Endothelial cell of coronary artery (primary cell): ENCODE measurements around the gene DNAJC18. TPM values are rescaled to one million over a fixed set of nuclear protein-coding genes. Genes with fewer than 3 reads are reported as not detected.

ENCODE experiments used
- total RNA-seq: library from RNA; depleted of rRNA; stranded (reverse); fragments of >200 nt; gene quantifications from 2 replicates; pipeline ENCODE4 v1.2.3, GENCODE V29; 2014

The DNAJC18 gene
- 5.3 and 9.4 TPM in 2 replicates for total RNA-seq

DNA sequence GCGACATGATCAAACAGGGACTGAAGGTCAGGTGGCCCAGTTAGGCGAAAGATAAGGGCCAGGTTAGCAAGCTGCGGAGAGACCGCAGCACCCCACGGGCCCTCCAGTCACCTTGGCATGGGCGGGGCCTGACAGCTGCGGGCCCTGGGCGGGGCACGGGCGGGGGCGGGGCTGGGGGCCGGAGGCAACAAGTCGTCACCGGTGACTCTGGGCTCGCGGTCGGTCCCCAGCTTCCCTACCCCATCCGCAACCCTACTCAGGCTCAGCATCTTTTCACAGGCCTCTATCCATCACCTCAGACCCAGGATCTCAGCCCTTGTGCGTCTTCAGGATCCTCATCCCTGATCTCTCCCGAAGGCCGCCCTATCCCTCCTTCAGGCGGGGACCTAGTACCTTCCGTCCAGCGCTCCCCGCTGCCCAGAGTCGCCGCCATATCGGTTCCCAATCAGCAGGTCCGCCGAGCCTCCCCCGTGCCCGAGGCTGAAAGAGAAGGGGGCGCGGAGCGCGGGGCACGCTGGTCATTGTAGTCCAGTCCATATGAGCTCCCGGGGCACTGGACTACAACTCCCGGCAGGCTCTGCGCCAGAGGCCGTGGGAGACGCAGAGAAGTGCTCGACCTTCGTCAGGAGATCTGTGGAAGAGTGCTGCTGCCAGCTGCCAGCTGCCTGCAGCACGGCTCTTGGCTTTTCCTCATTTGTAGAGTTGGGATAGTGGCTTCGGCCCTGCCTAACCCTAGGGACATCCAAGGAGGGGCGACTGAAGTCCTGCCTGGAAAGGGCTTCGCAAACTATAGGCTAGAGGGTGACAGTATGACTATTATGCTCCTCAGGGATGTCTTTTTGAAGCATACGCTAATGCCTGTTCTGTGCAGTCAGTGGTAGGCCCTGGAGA lies at the start of gene DNAJC18:
DNAJC18 (minus strand) TSS at position 513 of the 891 bp plus-strand sequence; CDS start at position 433, 80 bp downstream.

GRCh38 chr5:139482050-139482889 lies 42.9 kb upstream of the DNAJC18 start, which contains the start of gene STING1:
STING1 (minus strand) TSS chr5:139482758; CDS start chr5:139481704, 1,054 bp downstream.

DNA sequence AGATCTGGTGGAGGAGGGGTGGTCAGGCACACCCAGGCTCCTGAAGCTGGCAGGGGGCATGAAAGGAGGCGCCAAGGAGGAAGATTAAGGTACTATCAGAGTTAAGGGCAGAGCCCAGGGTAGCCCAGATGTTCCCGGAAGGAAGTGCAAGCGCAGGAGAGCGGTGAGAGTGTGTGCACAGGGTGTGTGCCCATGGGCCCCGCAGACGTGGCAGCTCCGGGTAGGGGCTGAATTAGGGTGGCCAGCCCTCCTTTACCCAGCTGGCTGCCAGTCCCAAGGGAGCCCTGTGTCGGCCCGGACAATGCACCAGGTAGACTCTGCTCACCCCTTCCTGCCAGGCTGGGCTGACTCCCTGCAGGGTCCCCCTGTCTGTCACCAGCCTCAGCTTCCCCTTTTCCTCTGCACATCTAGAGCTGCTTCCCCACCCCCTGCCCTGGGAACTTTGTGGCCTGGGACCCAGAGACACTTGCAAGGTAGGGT lies 31.5 kb upstream of the DNAJC18 start, which contains the start of gene SMIM33:
SMIM33 (plus strand) TSS at position 184 of the 480 bp plus-strand sequence; CDS start at position 302, 118 bp downstream.

GRCh38 chr5:139462586-139463276 lies 23.4 kb upstream of the DNAJC18 start, which contains the start of gene ECSCR:
ECSCR (minus strand) TSS chr5:139462743; CDS start chr5:139462670, 73 bp downstream.

GRCh38 chr5:139403787-139404483 lies 35.4 kb downstream of the DNAJC18 start, which contains the start of gene SPATA24:
SPATA24 (minus strand) TSS chr5:139404089; CDS start chr5:139404060, 29 bp downstream.

GRCh38 chr5:139394654-139395566 lies 44.4 kb downstream of the DNAJC18 start, which contains the start of gene PROB1:
PROB1 (minus strand) TSS chr5:139395104; CDS start chr5:139395081, 23 bp downstream.

GRCh38 chr5:139389701-139390638 lies 49.4 kb downstream of the DNAJC18 start, which contains the start of gene MZB1:
MZB1 (minus strand) TSS chr5:139389913; CDS start chr5:139389856, 57 bp downstream.

DNA sequence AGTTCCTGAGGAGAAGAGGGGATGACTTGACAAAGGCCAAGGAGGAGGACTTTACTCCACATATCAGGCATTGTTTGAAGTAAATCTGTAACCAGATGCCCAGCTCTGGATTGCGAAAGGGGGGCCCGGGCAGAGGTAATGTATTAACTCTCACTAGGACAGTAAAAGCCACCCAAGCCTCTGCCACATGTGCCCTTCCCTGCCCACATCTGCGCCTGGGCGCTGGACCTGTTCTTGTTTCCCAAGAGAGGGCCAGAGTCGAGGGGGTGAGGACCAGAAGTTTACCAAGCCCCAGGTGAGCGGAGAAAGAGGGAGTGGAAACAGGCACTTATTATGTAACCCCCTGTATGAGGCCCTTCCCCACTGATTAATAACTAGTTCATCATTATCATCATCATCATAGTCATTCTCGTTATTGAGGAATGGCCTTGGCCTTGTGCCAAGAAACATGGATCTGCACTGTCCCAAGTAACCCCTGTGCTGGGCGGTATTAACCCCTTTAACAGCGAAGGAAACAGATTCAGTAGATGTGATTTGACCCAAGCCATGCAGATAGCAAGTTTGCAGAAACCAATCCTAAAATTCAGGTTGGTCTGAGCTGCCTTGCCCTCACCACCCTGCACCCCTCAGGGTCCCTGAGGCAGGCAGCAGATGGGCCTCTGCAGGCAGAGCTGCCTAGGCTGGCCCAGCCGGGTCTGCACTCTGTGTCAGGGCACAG lies 55.9 kb downstream of the DNAJC18 start, which contains the start of gene SLC23A1:
SLC23A1 (minus strand) TSS at position 23 of the 718 bp plus-strand sequence. CDS start 44 bp downstream, outside the sequence.

Other genes with a start within 250 kb of the DNAJC18 start
- gene SIL1, start 241.2 kb downstream of the DNAJC18 start, total RNA-seq = 53.6 and 71.0 TPM in 2 replicates
- 227 and 246 TPM in 2 replicates for gene MATR3, start 145.8 kb downstream of the DNAJC18 start, total RNA-seq
- 67.0 and 70.0 TPM in 2 replicates for gene PAIP2, start 97.7 kb downstream of the DNAJC18 start, total RNA-seq
- not detected in 2 replicates for gene SLC23A1, start 56.2 kb downstream of the DNAJC18 start, total RNA-seq
- gene MZB1, start 49.6 kb downstream of the DNAJC18 start, total RNA-seq = 0.09 and 0.19 TPM in 2 replicates
- gene PROB1, start 44.4 kb downstream of the DNAJC18 start, total RNA-seq = 0.72 and 1.2 TPM in 2 replicates
- 9.5 and 9.9 TPM in 2 replicates for gene SPATA24, start 35.4 kb downstream of the DNAJC18 start, total RNA-seq
- gene ECSCR, start 23.2 kb upstream of the DNAJC18 start, total RNA-seq = 217 and 377 TPM in 2 replicates
- gene SMIM33, start 31.5 kb upstream of the DNAJC18 start, total RNA-seq = not detected in 2 replicates
- gene STING1, start 43.2 kb upstream of the DNAJC18 start, total RNA-seq = 33.0 and 47.0 TPM in 2 replicates
- gene UBE2D2, start 121.8 kb upstream of the DNAJC18 start, total RNA-seq = 53.9 and 56.6 TPM in 2 replicates
- gene CXXC5, start 208.8 kb upstream of the DNAJC18 start, total RNA-seq = 6.5 and 23.0 TPM in 2 replicates